ENCODE results near the gene E2F1. TPM values are rescaled to one million over a fixed set of nuclear protein-coding genes. Genes with fewer than 3 reads are reported as not detected.

Gene E2F1
- total RNA-seq, 1 experiment from 2014 or later = 44.2 TPM

DNA sequence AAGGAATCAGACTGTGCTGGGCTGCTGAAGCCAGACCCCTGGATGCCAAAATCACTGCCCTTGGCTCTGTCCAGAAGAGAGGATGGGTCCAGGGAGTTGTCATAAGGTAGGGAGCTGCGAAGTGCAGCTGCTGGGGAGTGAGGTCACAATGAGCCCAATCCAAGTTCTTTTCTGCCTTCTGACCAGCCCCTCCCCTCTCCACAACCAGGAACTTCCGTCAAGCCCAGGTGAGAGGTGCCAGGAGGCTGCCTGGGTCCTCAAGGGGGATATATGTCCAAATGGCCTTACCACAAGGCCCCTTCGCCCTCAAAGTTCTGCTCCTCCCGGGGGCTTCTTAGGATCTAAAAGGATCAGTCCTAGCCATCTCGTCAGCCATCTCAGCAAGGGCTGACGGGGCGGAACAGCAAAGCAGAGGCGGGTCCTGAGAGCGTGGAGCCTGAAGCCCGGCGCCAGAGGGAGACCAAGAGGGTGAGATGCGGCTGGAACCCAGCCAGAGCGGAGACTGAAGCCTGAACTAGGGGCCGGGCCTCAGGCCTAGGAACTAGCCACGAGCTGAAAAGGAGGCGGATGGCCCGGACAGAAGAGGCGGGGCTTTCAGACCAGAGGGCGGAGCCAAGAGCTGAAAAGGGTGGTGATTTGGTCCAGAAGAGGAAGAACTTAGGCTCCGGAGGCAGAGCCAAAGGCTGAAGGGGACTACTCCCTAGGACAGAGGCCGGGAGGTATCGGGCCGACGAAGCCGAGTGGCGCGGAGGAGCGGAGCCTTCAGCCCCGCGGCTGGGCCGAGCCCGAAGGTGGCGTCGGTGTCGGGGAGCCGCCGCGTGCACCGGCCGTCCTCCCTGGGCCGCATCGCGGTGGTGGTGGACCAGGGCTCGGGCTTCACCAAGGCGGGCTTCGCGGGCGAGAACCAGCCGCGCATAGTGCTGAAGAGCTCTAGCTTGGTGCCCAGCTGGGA lies 19.6 kb downstream of the E2F1 start, which contains the start of gene ACTL10 (continued):
- TF ChIP-seq, protein P1, sequence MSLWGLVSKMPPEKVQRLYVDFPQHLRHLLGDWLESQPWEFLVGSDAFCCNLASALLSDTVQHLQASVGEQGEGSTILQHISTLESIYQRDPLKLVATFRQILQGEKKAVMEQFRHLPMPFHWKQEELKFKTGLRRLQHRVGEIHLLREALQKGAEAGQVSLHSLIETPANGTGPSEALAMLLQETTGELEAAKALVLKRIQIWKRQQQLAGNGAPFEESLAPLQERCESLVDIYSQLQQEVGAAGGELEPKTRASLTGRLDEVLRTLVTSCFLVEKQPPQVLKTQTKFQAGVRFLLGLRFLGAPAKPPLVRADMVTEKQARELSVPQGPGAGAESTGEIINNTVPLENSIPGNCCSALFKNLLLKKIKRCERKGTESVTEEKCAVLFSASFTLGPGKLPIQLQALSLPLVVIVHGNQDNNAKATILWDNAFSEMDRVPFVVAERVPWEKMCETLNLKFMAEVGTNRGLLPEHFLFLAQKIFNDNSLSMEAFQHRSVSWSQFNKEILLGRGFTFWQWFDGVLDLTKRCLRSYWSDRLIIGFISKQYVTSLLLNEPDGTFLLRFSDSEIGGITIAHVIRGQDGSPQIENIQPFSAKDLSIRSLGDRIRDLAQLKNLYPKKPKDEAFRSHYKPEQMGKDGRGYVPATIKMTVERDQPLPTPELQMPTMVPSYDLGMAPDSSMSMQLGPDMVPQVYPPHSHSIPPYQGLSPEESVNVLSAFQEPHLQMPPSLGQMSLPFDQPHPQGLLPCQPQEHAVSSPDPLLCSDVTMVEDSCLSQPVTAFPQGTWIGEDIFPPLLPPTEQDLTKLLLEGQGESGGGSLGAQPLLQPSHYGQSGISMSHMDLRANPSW (CRISPR knock-in tag; conservative IDR thresholded peaks at IDR 0.05; ENCODE audit: low read depth) = no peak
- TF ChIP-seq, protein P2, sequence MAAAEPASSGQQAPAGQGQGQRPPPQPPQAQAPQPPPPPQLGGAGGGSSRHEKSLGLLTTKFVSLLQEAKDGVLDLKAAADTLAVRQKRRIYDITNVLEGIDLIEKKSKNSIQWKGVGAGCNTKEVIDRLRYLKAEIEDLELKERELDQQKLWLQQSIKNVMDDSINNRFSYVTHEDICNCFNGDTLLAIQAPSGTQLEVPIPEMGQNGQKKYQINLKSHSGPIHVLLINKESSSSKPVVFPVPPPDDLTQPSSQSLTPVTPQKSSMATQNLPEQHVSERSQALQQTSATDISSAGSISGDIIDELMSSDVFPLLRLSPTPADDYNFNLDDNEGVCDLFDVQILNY (CRISPR knock-in tag; IDR thresholded peaks at IDR 0.05) = no peak
- TF ChIP-seq ZNF263 (CRISPR knock-in tag; IDR thresholded peaks at IDR 0.05; ENCODE audit: low read depth) (no peak), CREM (CRISPR knock-in tag; IDR thresholded peaks at IDR 0.05) (no peak), JAZF1 (CRISPR knock-in tag; IDR thresholded peaks at IDR 0.05) (no peak), CREB1 (CRISPR knock-in tag; IDR thresholded peaks at IDR 0.05) (0 out of 2 replicates have a peak, but pooled peaks have one; percentile 40), HMGA2 (CRISPR knock-in tag; IDR thresholded peaks at IDR 0.05) (no peak), GABPB1 (CRISPR knock-in tag; IDR thresholded peaks at IDR 0.05) (no peak), ZNF219 (CRISPR knock-in tag; IDR thresholded peaks at IDR 0.05; ENCODE audit: borderline replicate concordance) (no peak), FOXP1 (CRISPR knock-in tag; IDR thresholded peaks at IDR 0.05; ENCODE audit: borderline replicate concordance) (no peak; the same call in 1 of the 2 replicates), RORB (CRISPR knock-in tag; IDR thresholded peaks at IDR 0.05) (no peak), TCF7 (CRISPR knock-in tag; IDR thresholded peaks at IDR 0.05; ENCODE audit: low read depth) (no peak), ZNF671 (CRISPR knock-in tag; IDR thresholded peaks at IDR 0.05) (no peak), ESRRA (CRISPR knock-in tag; IDR thresholded peaks at IDR 0.05; ENCODE audit: borderline replicate concordance) (0 out of 2 replicates have a peak, but pooled peaks have one; percentile 19)
- TF ChIP-seq, protein P3, sequence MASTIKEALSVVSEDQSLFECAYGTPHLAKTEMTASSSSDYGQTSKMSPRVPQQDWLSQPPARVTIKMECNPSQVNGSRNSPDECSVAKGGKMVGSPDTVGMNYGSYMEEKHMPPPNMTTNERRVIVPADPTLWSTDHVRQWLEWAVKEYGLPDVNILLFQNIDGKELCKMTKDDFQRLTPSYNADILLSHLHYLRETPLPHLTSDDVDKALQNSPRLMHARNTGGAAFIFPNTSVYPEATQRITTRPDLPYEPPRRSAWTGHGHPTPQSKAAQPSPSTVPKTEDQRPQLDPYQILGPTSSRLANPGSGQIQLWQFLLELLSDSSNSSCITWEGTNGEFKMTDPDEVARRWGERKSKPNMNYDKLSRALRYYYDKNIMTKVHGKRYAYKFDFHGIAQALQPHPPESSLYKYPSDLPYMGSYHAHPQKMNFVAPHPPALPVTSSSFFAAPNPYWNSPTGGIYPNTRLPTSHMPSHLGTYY (CRISPR knock-in tag; IDR thresholded peaks at IDR 0.05) = no peak
- TF ChIP-seq, protein P4, sequence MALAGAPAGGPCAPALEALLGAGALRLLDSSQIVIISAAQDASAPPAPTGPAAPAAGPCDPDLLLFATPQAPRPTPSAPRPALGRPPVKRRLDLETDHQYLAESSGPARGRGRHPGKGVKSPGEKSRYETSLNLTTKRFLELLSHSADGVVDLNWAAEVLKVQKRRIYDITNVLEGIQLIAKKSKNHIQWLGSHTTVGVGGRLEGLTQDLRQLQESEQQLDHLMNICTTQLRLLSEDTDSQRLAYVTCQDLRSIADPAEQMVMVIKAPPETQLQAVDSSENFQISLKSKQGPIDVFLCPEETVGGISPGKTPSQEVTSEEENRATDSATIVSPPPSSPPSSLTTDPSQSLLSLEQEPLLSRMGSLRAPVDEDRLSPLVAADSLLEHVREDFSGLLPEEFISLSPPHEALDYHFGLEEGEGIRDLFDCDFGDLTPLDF (CRISPR knock-in tag; IDR thresholded peaks at IDR 0.05) = no peak
- TF ChIP-seq, protein P5, sequence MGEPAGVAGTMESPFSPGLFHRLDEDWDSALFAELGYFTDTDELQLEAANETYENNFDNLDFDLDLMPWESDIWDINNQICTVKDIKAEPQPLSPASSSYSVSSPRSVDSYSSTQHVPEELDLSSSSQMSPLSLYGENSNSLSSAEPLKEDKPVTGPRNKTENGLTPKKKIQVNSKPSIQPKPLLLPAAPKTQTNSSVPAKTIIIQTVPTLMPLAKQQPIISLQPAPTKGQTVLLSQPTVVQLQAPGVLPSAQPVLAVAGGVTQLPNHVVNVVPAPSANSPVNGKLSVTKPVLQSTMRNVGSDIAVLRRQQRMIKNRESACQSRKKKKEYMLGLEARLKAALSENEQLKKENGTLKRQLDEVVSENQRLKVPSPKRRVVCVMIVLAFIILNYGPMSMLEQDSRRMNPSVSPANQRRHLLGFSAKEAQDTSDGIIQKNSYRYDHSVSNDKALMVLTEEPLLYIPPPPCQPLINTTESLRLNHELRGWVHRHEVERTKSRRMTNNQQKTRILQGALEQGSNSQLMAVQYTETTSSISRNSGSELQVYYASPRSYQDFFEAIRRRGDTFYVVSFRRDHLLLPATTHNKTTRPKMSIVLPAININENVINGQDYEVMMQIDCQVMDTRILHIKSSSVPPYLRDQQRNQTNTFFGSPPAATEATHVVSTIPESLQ (CRISPR knock-in tag; IDR thresholded peaks at IDR 0.05) = no peak
- TF ChIP-seq, protein P6, sequence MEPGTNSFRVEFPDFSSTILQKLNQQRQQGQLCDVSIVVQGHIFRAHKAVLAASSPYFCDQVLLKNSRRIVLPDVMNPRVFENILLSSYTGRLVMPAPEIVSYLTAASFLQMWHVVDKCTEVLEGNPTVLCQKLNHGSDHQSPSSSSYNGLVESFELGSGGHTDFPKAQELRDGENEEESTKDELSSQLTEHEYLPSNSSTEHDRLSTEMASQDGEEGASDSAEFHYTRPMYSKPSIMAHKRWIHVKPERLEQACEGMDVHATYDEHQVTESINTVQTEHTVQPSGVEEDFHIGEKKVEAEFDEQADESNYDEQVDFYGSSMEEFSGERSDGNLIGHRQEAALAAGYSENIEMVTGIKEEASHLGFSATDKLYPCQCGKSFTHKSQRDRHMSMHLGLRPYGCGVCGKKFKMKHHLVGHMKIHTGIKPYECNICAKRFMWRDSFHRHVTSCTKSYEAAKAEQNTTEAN (CRISPR knock-in tag; IDR thresholded peaks at IDR 0.05) = 0 out of 2 replicates have a peak, but pooled peaks have one; percentile 57

All from WTC11 (cell line).